HepG2 (cell line): ENCODE data around the gene CXCL6. TPM values are rescaled to one million over a fixed set of nuclear protein-coding genes. Genes with fewer than 3 reads are reported as not detected.

Source experiments
- ATAC-seq: fragments of 200-7000 bp; cut with Tn5 transposase; 3 replicates; pipeline ENCODE4 v1.9.1; 2020; ENCODE audit warnings: mild to moderate bottlenecking, moderate library complexity
- BruUV-seq: library from RNA; stranded (reverse); fragments of 400-500 nt; replicated peaks from 2 replicates; lab custom pipeline; 2021; lab: Mats Ljungman, UMichigan
- CTCF ChIA-PET: fragments of 300-600 bp; formaldehyde crosslinking; extraction: SDS; loops from one replicate; lab custom pipeline; 2021; ENCODE audit warnings: low total read pairs, inconsistent platforms, low intra/inter-chr PET ratio; lab: Yijun Ruan, JAX
- POLR2A ChIA-PET: fragments of 350-600 bp; sonication (Branson Sonifier 250); formaldehyde crosslinking; loops from one replicate; lab custom pipeline; 2020; ENCODE audit warnings: antibody characterized with exemption, inconsistent platforms; lab: Yijun Ruan, JAX
- DNase-seq: peaks from one replicate; pipeline ENCODE4 v3.0.0-alpha.2; 2015; ENCODE audit warnings: low spot score
- FAIRE-seq: peaks from 3 replicates; lab custom pipeline; 2011; peaks lifted over from hg19 to GRCh38; lab: Jason Lieb, UNC
- H2AFZ ChIP-seq: one replicate; pipeline ENCODE4 v1.6.1; 2011; ENCODE audit warnings: low read length, inconsistent platforms
- H3K27ac ChIP-seq: fragments of 300-600 bp; 3 replicates; pipeline ENCODE4 v1.8.0; 2011; ENCODE audit warnings: mixed run types, mild to moderate bottlenecking, mixed read lengths, low read length, inconsistent platforms; ENCODE audit not compliant: insufficient read depth; ENCODE audit errors: extremely low read length
- H3K27me3 ChIP-seq, 2 experiments: fragments of 200-600 bp in 1 of 2; 2 replicates in 1 of 2; 3 replicates in 1 of 2; pipeline versions ENCODE4 v1.6.0 to v1.8.0; 2011; ENCODE audit warnings: low read length in 2 of 2, mild to moderate bottlenecking in 2 of 2, moderate library complexity in 2 of 2, inconsistent platforms in 1 of 2; ENCODE audit not compliant: insufficient read depth in 2 of 2, control insufficient read depth in 1 of 2
- H3K36me3 ChIP-seq, 2 experiments: fragments of 200-600 bp in 1 of 2; replicated peaks in 1 of 2; 2 replicates in 1 of 2; 3 replicates in 1 of 2; pipeline versions ENCODE4 v1.5.1 to v1.8.0; 2011; ENCODE audit warnings: low read length in 2 of 2, inconsistent platforms in 1 of 2; ENCODE audit not compliant: insufficient read depth in 2 of 2, control insufficient read depth in 1 of 2
- H3K4me1 ChIP-seq: 2 replicates; pipeline ENCODE4 v1.5.1; 2012; ENCODE audit warnings: low read length, inconsistent platforms; ENCODE audit not compliant: insufficient read depth
- H3K4me2 ChIP-seq: 2 replicates; pipeline ENCODE4 v1.6.0; 2011; ENCODE audit warnings: low read depth, low read length, inconsistent platforms
- H3K4me3 ChIP-seq, 3 experiments: fragments of 200-600 bp in 1 of 3; sonication (generic), shearing (Covaris generic) in 1 of 3; replicated peaks in 1 of 3; 2 replicates each; pipeline ENCODE4 v1.5.1; 2011 to 2016; ENCODE audit warnings: low read length in 3 of 3, inconsistent platforms in 2 of 3, low read depth in 2 of 3, mild to moderate bottlenecking in 2 of 3, control low read depth in 1 of 3, mixed read lengths in 1 of 3; ENCODE audit not compliant: insufficient read depth in 1 of 3
- H3K79me2 ChIP-seq: one replicate; pipeline ENCODE4 v1.6.1; 2011; ENCODE audit warnings: low read length, inconsistent platforms; ENCODE audit not compliant: insufficient read depth
- H3K9ac ChIP-seq: 2 replicates; pipeline ENCODE4 v1.6.0; 2011; ENCODE audit warnings: mild to moderate bottlenecking, low read depth, low read length, inconsistent platforms; ENCODE audit not compliant: insufficient read depth
- H3K9me3 ChIP-seq: 2 replicates; pipeline ENCODE4 v1.5.1; 2012; ENCODE audit warnings: mild to moderate bottlenecking, low read length
- H4K20me1 ChIP-seq: 2 replicates; pipeline ENCODE4 v1.6.0; 2011; ENCODE audit warnings: inconsistent platforms, mild to moderate bottlenecking, low read length, moderate library complexity; ENCODE audit not compliant: insufficient read depth
- KDM5B ChIP-seq: sonication (generic); formaldehyde crosslinking; IDR thresholded peaks from 2 replicates; pipeline ENCODE4 v1.4.0; 2020; ENCODE audit warnings: missing genetic modification reagents, mild to moderate bottlenecking, borderline replicate concordance
- MAFF ChIP-seq: IDR thresholded peaks from 2 replicates; pipeline ENCODE4 v1.6.1; 2011; ENCODE audit warnings: low read depth, low read length, improper control_type of control experiment
- MAFK ChIP-seq, 2 experiments: IDR thresholded peaks in 1 of 2; conservative IDR thresholded peaks in 1 of 2; 2 replicates each; pipeline ENCODE4 v1.6.1; 2011; ENCODE audit warnings: improper control_type of control experiment in 2 of 2, low read length in 2 of 2
- MED13 ChIP-seq: sonication (generic); formaldehyde crosslinking; IDR thresholded peaks from 2 replicates; pipeline ENCODE4 v1.5.0; 2020; ENCODE audit warnings: missing genetic modification reagents
- NR2F2 ChIP-seq: IDR thresholded peaks from 2 replicates; pipeline ENCODE4 v1.6.1; 2012; ENCODE audit warnings: low read depth, inconsistent platforms, borderline replicate concordance
- WIZ ChIP-seq: sonication (generic); formaldehyde crosslinking; IDR thresholded peaks from 2 replicates; pipeline ENCODE4 v1.5.1; 2020; ENCODE audit warnings: mild to moderate bottlenecking, missing genetic modification reagents
- ZFP37 ChIP-seq: sonication (generic); formaldehyde crosslinking; IDR thresholded peaks from 2 replicates; pipeline ENCODE4 v1.4.0; 2020; ENCODE audit warnings: missing genetic modification reagents, borderline replicate concordance
- ZNF672 ChIP-seq: sonication (generic); formaldehyde crosslinking; IDR thresholded peaks from 2 replicates; pipeline ENCODE4 v1.8.1; 2022; ENCODE audit warnings: missing genetic modification reagents
- ZNF737 ChIP-seq: sonication (generic); formaldehyde crosslinking; IDR thresholded peaks from 2 replicates; pipeline ENCODE4 v1.5.0; 2020; ENCODE audit warnings: missing genetic modification reagents, mild to moderate bottlenecking, borderline replicate concordance
- ZSCAN29 ChIP-seq: sonication (generic); formaldehyde crosslinking; conservative IDR thresholded peaks from 2 replicates; pipeline ENCODE4 v1.4.0; 2020; ENCODE audit warnings: mild to moderate bottlenecking, missing genetic modification reagents
- ZSCAN9 ChIP-seq: IDR thresholded peaks from 2 replicates; pipeline ENCODE4 v1.6.1; 2016; ENCODE audit warnings: borderline replicate concordance
- WGBS: methylation state at CpG from one replicate; pipeline ENCODE4 v1.1.6; 2017; ENCODE audit warnings: low lambda C conversion rate; 5-methylcytosine and 5-hydroxymethylcytosine counted together
- in situ Hi-C: cut with HindIII; loops from 2 replicates; pipeline ENCODE4 v1.10.0; 2017; ENCODE audit warnings: low pct_unique_long_range_greater_than_20kb; ENCODE audit not compliant: extremely low pct_ligation_motif_present
- intact Hi-C: fragments of 100-400 bp; cut with micrococcal nuclease; formaldehyde crosslinking; loops from one replicate; pipeline ENCODE4 v1.10.0; 2022; ENCODE audit not compliant: unreplicated experiment
- polyA plus RNA-seq, 8 experiments: library from polyadenylated mRNA; depleted of rRNA in 3 of 8; stranded (reverse) in 7 of 8; unstranded in 1 of 8; fragments of >200 nt; fragmentation: Illumina TruSeq in 4 of 8; extraction: Trizol in 4 of 8; gene quantifications; 2 replicates each; pipeline versions ENCODE4 v1.2.1 to v1.2.3, GENCODE V29; 2011 to 2016; ENCODE audit warnings: low read depth in 4 of 8, missing spikeins in 1 of 8, mixed read lengths in 1 of 8; ENCODE audit not compliant: insufficient read depth in 1 of 8
- total RNA-seq, 5 experiments: library from RNA; depleted of rRNA; stranded (reverse); fragments of >200 nt; fragmentation: Illumina TruSeq; extraction: Trizol; gene quantifications; 2 replicates each; pipeline ENCODE4 v1.2.3, GENCODE V29; 2016; ENCODE audit warnings: low read depth in 1 of 5

The CXCL6 gene
- total and polyA plus RNA-seq, 2 of the 13 experiments (the other 11 are each of a cell fraction or from before 2014, with no cell fraction given), result not detected

- no peak for TF ChIP-seq ZFP37
- TF ChIP-seq ZNF672 (CRISPR knock-in tag), result no peak
- no peak for TF ChIP-seq NR2F2
- TF ChIP-seq ZSCAN9 (CRISPR knock-in tag), result no peak
- no peak for TF ChIP-seq MED13
- no peak for TF ChIP-seq WIZ (CRISPR knock-in tag)
- FAIRE-seq (no peak), ATAC-seq (no peak), DNase-seq (no peak)
- intact Hi-C loops, result no loop called here
- no peak overlapping the region for H3K9ac ChIP-seq
- BruUV-seq, result no TSS peak
- no peak overlapping the region for H3K4me3 ChIP-seq
- CTCF ChIA-PET, result no interaction called here
- no peaks in the 10 kb centered on the region for H3K4me1 ChIP-seq
- in situ Hi-C loops, result no loop called here
- H3K27me3 ChIP-seq, result peaks cover 0 to 1% of the 10 kb centered on the region in 2 experiments; a peak in 1 of 5 replicates
- H3K27ac ChIP-seq, result no peak overlapping the region
- no peaks in the 10 kb centered on the region for H3K9me3 ChIP-seq
- H3K4me2 ChIP-seq, result no peak overlapping the region
- no peaks in the 10 kb centered on the region for H3K36me3 ChIP-seq
- no peaks in the 10 kb centered on the region for H3K79me2 ChIP-seq
- POLR2A ChIA-PET, result no interaction called here
- H2AFZ ChIP-seq, result no peak overlapping the region
- H4K20me1 ChIP-seq, result no peaks in the 10 kb centered on the region
Measured at GRCh38 chr4:73843369-73843768, 6.9 kb downstream of the CXCL6 start.

DNA sequence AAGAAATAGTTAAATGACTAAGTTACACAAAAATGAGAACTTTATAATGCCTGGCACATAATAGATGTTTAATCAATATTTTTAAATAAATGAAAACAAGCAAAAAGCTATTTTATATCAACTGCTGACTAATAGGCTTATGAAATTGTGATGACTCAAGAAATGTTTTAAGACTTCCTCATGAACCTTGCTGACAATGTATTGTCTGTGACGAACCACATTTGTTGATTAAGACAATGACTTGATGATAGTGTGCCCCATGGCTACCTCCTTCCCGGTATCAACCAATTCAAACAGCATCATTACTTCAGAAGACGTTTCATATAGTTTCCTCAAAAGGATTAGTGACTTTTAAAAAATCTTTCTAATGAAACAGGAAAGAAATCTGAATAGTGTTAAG lies 7.9 kb downstream of the CXCL6 start:
- no peak for FAIRE-seq
- CTCF ChIA-PET, result no interaction called here
- Histone ChIP-seq H3K27me3 (peaks cover 0 to 1% of the 10 kb centered on the region in 2 experiments; a peak in 1 of 5 replicates), H3K36me3 (no peaks in the 10 kb centered on the region), H2AFZ (no peak overlapping the region), H3K9me3 (no peaks in the 10 kb centered on the region)
- no peak for ATAC-seq
- TF ChIP-seq ZNF737 (CRISPR knock-in tag) (no peak), KDM5B (CRISPR knock-in tag) (no peak), MAFK (conservative IDR thresholded peaks at IDR 0.05 in 1 of 2, IDR thresholded peaks at IDR 0.05 in 1 of 2; ENCODE audit: low read length in 2 of 2) (peak in 1 of 2 experiments; percentile 16; a peak in 1 of 4 replicates), ZSCAN29 (CRISPR knock-in tag) (no peak), MAFF (no peak)
- TF ChIP-seq, all 625 proteins: peak for 1
- H3K4me2 ChIP-seq, result no peak overlapping the region
- DNase-seq, result no peak
- in situ Hi-C loops, result no loop called here
- H3K9ac ChIP-seq, result no peak overlapping the region
- intact Hi-C loops, result no loop called here
- H3K4me3 ChIP-seq, result no peak overlapping the region
- whole genome bisulfite sequencing, result 5% methylated on average over 3 of the region's 3 CpGs
- no TSS peak for BruUV-seq
- H3K4me1 ChIP-seq, result no peaks in the 10 kb centered on the region
- POLR2A ChIA-PET, result no interaction called here
- H4K20me1 ChIP-seq, result no peaks in the 10 kb centered on the region
- no peak overlapping the region for H3K27ac ChIP-seq
- no peaks in the 10 kb centered on the region for H3K79me2 ChIP-seq
